ENCODE results near the gene ATP6V0D1. TPM values are rescaled to one million over a fixed set of nuclear protein-coding genes. Genes with fewer than 3 reads are reported as not detected.

ATP6V0D1 gene
- total and polyA plus RNA-seq, 2 donors (not counting 1 experiment from before 2014, with no cell fraction given) = 62.1 to 91.0 TPM

DNA sequence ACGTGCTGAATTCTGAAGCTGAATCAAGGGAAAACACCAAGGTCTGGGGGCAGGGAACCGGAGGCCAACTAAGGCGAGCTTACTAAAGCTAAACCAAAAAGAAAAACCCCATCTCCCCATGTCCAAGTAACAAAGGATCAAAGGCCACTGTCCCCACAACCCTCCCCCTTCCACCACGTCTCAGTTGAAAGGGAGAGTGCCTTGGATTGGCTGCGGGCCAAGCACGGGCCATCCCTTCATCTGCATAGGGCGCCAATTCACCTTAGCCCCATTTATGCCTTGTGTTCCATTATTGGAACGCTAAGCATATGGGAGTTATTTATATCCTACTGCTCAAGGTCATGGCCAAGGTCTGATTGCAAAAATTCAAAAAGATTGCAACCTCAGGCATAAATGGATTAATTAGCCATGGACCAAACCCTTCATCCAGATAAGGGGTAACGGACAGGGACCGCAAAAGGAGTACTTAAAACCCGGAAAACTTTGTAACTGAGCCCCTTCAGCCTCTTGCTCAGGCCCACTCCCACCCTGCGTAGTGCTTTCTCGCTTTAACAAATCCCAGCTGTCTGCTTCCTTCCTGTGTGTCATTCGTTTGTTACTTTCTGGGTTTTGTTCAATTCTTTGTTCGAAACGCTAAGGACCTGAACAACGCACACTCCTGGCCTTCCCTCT, 740 bp upstream of the ATP6V0D1 start:
- Histone ChIP-seq H3K4me2 (replicated peaks; ENCODE audit: low read depth, low read length, poor library complexity, severe bottlenecking) (peak overlapping the region; percentile 95), H2AFZ (ENCODE audit: insufficient read depth, low read depth, low read length, poor library complexity, severe bottlenecking) (peak overlapping the region; percentile 77), H3K4me3 (ENCODE audit: control extremely low read depth in 1 of 5, extremely low read depth in 1 of 5, insufficient read depth in 1 of 5, low read depth in 2 of 5, low read length in 4 of 5) (peak overlapping the region; percentile 48 to 100 (median 99)), H4K20me1 (ENCODE audit: control insufficient read depth, insufficient read depth, low read length, poor library complexity, severe bottlenecking) (peaks cover 37% of the 10 kb centered on the region), H3K27ac (ENCODE audit: low read length in 2 of 2) (peak overlapping the region; percentile 13 to 79), H3K9me3 (ENCODE audit: control extremely low read depth in 1 of 3, control insufficient read depth in 2 of 3, insufficient read depth in 1 of 3, low read length in 2 of 3) (peaks cover 0 to 3% (median 0%) of the 10 kb centered on the region in 3 donors), H3K4me1 (ENCODE audit: control insufficient read depth in 2 of 2, insufficient read depth in 2 of 2, low read length in 2 of 2) (peaks cover 41 to 52% of the 10 kb centered on the region in 2 donors), H3K27me3 (replicated peaks in 1 of 4; ENCODE audit: control extremely low read depth in 1 of 4, control insufficient read depth in 3 of 4, insufficient read depth in 4 of 4, low read length in 3 of 4) (no peaks in the 10 kb centered on the region), H3K79me2 (ENCODE audit: control insufficient read depth, insufficient read depth, low read length) (peaks cover 92% of the 10 kb centered on the region), H3K36me3 (replicated peaks in 1 of 2; ENCODE audit: control extremely low read depth in 1 of 2, control insufficient read depth in 1 of 2, extremely low read depth in 1 of 2, insufficient read depth in 2 of 2, low read length in 1 of 2) (peaks cover 0 to 25% of the 10 kb centered on the region in 2 experiments), H3K9ac (ENCODE audit: low read length) (peak overlapping the region; percentile 100)
- peak; percentile 36 for DNase-seq
- no peak for ATAC-seq (ENCODE audit: low read depth)
- H3K4me3 Mint-ChIP-seq = peak overlapping the region; percentile 99
- H3K4me1 Mint-ChIP-seq = peaks cover 62% of the 10 kb centered on the region
- TF ChIP-seq, protein P1, sequence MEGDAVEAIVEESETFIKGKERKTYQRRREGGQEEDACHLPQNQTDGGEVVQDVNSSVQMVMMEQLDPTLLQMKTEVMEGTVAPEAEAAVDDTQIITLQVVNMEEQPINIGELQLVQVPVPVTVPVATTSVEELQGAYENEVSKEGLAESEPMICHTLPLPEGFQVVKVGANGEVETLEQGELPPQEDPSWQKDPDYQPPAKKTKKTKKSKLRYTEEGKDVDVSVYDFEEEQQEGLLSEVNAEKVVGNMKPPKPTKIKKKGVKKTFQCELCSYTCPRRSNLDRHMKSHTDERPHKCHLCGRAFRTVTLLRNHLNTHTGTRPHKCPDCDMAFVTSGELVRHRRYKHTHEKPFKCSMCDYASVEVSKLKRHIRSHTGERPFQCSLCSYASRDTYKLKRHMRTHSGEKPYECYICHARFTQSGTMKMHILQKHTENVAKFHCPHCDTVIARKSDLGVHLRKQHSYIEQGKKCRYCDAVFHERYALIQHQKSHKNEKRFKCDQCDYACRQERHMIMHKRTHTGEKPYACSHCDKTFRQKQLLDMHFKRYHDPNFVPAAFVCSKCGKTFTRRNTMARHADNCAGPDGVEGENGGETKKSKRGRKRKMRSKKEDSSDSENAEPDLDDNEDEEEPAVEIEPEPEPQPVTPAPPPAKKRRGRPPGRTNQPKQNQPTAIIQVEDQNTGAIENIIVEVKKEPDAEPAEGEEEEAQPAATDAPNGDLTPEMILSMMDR (IDR thresholded peaks at IDR 0.05) = peak; percentile 24
- TF ChIP-seq EZH2 (IDR thresholded peaks at IDR 0.05; ENCODE audit: borderline replicate concordance, insufficient read depth, low read depth, low read length, poor library complexity, severe bottlenecking) = no peak
- intact Hi-C loops (cut with micrococcal nuclease) = loop anchor here (1.0 to 10.0 kb wide), 11 partner anchors 8 to 603 kb away; partner anchors contain the start of genes ACD, CTCF, FHOD1 and NUTF2
- H3K27me3 Mint-ChIP-seq = no peaks in the 10 kb centered on the region
- 6% methylated on average over 9 of the region's 17 CpGs for WGBS (ENCODE audit: insufficient coverage)
- H3K9me3 Mint-ChIP-seq (ENCODE audit: insufficient read depth) = no peaks in the 10 kb centered on the region
- ChIA-PET POLR2A (interaction anchor here (0.5 to 2.5 kb wide), 17 partner anchors 7 to 532 kb away, joined by 3 to 19 read pairs (median 5); partner anchors contain the start of genes CARMIL2 and CTCF), CTCF (interaction anchor here (0.8 to 23.6 kb wide), 24 partner anchors 13 to 454 kb away, joined by 3 to 817 read pairs (median 4); partner anchors contain the start of genes ACD, C16orf86, CARMIL2 and CTCF)
- H3K27ac Mint-ChIP-seq = peak overlapping the region; percentile 98
